A673 (cell line): Measurements from ENCODE around the gene ACOT8. TPM values are rescaled to one million over a fixed set of nuclear protein-coding genes. Genes with fewer than 3 reads are reported as not detected.

ENCODE experiments used
- BruUV-seq: library from RNA; stranded (reverse); fragments of 400-500 nt; replicated peaks from 2 replicates; lab custom pipeline; 2021; lab: Mats Ljungman, UMichigan
- CTCF ChIA-PET: fragments of 300-600 bp; sonication (Branson Sonifier 250); formaldehyde crosslinking; loops from one replicate; lab custom pipeline; 2022; ENCODE audit warnings: antibody characterized with exemption; lab: Charles Lee
- POLR2A ChIA-PET: fragments of 300-600 bp; sonication (Branson Sonifier 250); formaldehyde crosslinking; loops from one replicate; lab custom pipeline; 2022; ENCODE audit warnings: antibody characterized with exemption; ENCODE audit not compliant: low non-redundant PET; lab: Charles Lee
- DNase-seq: peaks from one replicate; pipeline ENCODE4 v3.0.0-alpha.2; 2015; ENCODE audit warnings: low spot score
- H3K27ac ChIP-seq: fragments of 200-600 bp; sonication (generic); 2 replicates; pipeline ENCODE4 v1.5.1; 2016; ENCODE audit warnings: mixed run types, low read depth, mild to moderate bottlenecking, mixed read lengths, antibody characterized with exemption, low read length; ENCODE audit not compliant: poor library complexity, severe bottlenecking
- H3K27me3 ChIP-seq: fragments of 200-600 bp; sonication (generic); replicated peaks from 2 replicates; pipeline ENCODE4 v1.6.1; 2017; ENCODE audit warnings: mixed run types, low read depth, mild to moderate bottlenecking, mixed read lengths, antibody characterized with exemption, low read length; ENCODE audit not compliant: insufficient read depth, poor library complexity
- H3K36me3 ChIP-seq: fragments of 200-600 bp; sonication (generic); 2 replicates; pipeline ENCODE4 v1.6.1; 2016; ENCODE audit warnings: mixed run types, mild to moderate bottlenecking, mixed read lengths, antibody characterized with exemption, low read length; ENCODE audit not compliant: insufficient read depth, poor library complexity, severe bottlenecking
- H3K4me1 ChIP-seq: fragments of 200-600 bp; sonication (generic); 2 replicates; pipeline ENCODE4 v1.6.1; 2017; ENCODE audit warnings: mixed run types, mild to moderate bottlenecking, mixed read lengths, antibody characterized with exemption, low read length; ENCODE audit not compliant: insufficient read depth, poor library complexity, severe bottlenecking
- H3K4me3 ChIP-seq: fragments of 200-600 bp; sonication (generic); 2 replicates; pipeline ENCODE4 v1.5.1; 2016; ENCODE audit warnings: low read depth, mixed run types, mild to moderate bottlenecking, mixed read lengths, low read length; ENCODE audit not compliant: poor library complexity, severe bottlenecking
- H3K9me3 ChIP-seq: fragments of 200-600 bp; sonication (generic); 2 replicates; pipeline ENCODE4 v1.6.1; 2016; ENCODE audit warnings: mixed run types, low read depth, mild to moderate bottlenecking, mixed read lengths, antibody characterized with exemption, low read length; ENCODE audit not compliant: poor library complexity, severe bottlenecking
- EZH2 ChIP-seq: fragments of 200-600 bp; sonication (generic); IDR thresholded peaks from 2 replicates; pipeline ENCODE4 v1.6.1; 2017; ENCODE audit warnings: borderline replicate concordance, low read depth, mild to moderate bottlenecking, mixed read lengths, antibody characterized with exemption, low read length; ENCODE audit not compliant: poor library complexity, severe bottlenecking
- intact Hi-C: fragments of 100-400 bp; cut with micrococcal nuclease; formaldehyde crosslinking; loops from one replicate; pipeline ENCODE4 v1.10.0; 2022; ENCODE audit not compliant: unreplicated experiment
- total RNA-seq: library from RNA; stranded (reverse); gene quantifications from 2 replicates; pipeline ENCODE4 v1.2.3, GENCODE V29; 2021
- TF ChIP-seq, protein P1 (sequence below): fragments of 300-800, 200-600 bp; sonication (generic); conservative IDR thresholded peaks from 2 replicates; pipeline ENCODE4 v1.5.1; 2017; ENCODE audit warnings: low read depth, mild to moderate bottlenecking, antibody characterized with exemption, low read length, moderate library complexity, mixed read lengths

Gene ACOT8
- total RNA-seq, 1 experiment from 2014 or later, result 16.9 TPM

GRCh38 chr20:45796337-45797065 lies 60.7 kb downstream of the ACOT8 start:
- ChIA-PET POLR2A (interaction anchor here (0.6 to 0.7 kb wide), 2 partner anchors 19 to 478 kb away, joined by 3 to 4 read pairs; no protein-coding TSS in a partner anchor), CTCF (interaction anchor here (0.6 kb wide), 1 partner anchor 84 kb away, joined by 4 read pairs; no protein-coding TSS in a partner anchor)
- DNase-seq, result no peak
- peaks cover 27% of the 10 kb centered on the region for H3K36me3 ChIP-seq
- intact Hi-C loops, result loop anchor here (5.0 kb wide), 1 partner anchor 166 kb away; no protein-coding TSS in a partner anchor
- no peaks in the 10 kb centered on the region for H3K9me3 ChIP-seq
- no TSS peak for BruUV-seq
- peaks cover 7% of the 10 kb centered on the region for H3K4me1 ChIP-seq
- no peak overlapping the region for H3K27ac ChIP-seq
- H3K27me3 ChIP-seq, result no peaks in the 10 kb centered on the region
- no peak overlapping the region for H3K4me3 ChIP-seq
- TF ChIP-seq, protein P1, sequence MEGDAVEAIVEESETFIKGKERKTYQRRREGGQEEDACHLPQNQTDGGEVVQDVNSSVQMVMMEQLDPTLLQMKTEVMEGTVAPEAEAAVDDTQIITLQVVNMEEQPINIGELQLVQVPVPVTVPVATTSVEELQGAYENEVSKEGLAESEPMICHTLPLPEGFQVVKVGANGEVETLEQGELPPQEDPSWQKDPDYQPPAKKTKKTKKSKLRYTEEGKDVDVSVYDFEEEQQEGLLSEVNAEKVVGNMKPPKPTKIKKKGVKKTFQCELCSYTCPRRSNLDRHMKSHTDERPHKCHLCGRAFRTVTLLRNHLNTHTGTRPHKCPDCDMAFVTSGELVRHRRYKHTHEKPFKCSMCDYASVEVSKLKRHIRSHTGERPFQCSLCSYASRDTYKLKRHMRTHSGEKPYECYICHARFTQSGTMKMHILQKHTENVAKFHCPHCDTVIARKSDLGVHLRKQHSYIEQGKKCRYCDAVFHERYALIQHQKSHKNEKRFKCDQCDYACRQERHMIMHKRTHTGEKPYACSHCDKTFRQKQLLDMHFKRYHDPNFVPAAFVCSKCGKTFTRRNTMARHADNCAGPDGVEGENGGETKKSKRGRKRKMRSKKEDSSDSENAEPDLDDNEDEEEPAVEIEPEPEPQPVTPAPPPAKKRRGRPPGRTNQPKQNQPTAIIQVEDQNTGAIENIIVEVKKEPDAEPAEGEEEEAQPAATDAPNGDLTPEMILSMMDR, result no peak
- TF ChIP-seq EZH2, result no peak

- ChIA-PET CTCF (no interaction called here), POLR2A (no interaction called here)
- Histone ChIP-seq H3K9me3 (no peaks in the 10 kb centered on the region), H3K27me3 (no peaks in the 10 kb centered on the region), H3K27ac (peak overlapping the region; percentile 88), H3K4me1 (peaks cover 7% of the 10 kb centered on the region), H3K4me3 (peak overlapping the region; percentile 88), H3K36me3 (peaks cover 27% of the 10 kb centered on the region)
- no peak for TF ChIP-seq EZH2
- TF ChIP-seq, protein P1, result no peak
- DNase-seq, result no peak
- intact Hi-C loops, result no loop called here
- TSS peak; percentile 60 for BruUV-seq
Measured at GRCh38 chr20:45792317-45793118, 64.7 kb downstream of the ACOT8 start.

Other genes starting within 250 kb of the ACOT8 start
- gene WFDC10A, start 227.7 kb downstream of the ACOT8 start, total RNA-seq, result not detected in 2 replicates
- gene WFDC9, start 226.1 kb downstream of the ACOT8 start, total RNA-seq, result not detected in 2 replicates
- not detected in 2 replicates for gene WFDC11, start 187.2 kb downstream of the ACOT8 start, total RNA-seq
- gene WFDC13, start 155.4 kb downstream of the ACOT8 start, total RNA-seq, result not detected in 2 replicates
- gene WFDC10B, start 152.4 kb downstream of the ACOT8 start, total RNA-seq, result not detected in 2 replicates
- gene SPINT4, start 135.0 kb downstream of the ACOT8 start, total RNA-seq, result not detected in 2 replicates
- 0.63 TPM in 1 of 2 replicates, not detected in the other for gene WFDC3, start 65.5 kb downstream of the ACOT8 start, total RNA-seq
- gene DNTTIP1, start 65.4 kb downstream of the ACOT8 start, total RNA-seq, result 44.6 and 45.9 TPM in 2 replicates
- gene UBE2C, start 44.7 kb downstream of the ACOT8 start, total RNA-seq, result 241 and 249 TPM in 2 replicates
- not detected in 2 replicates for gene TNNC2, start 30.1 kb downstream of the ACOT8 start, total RNA-seq
- 3.1 and 7.3 TPM in 2 replicates for gene SNX21, start 23.6 kb downstream of the ACOT8 start, total RNA-seq
- gene ZSWIM3, start 222 bp upstream of the ACOT8 start, total RNA-seq, result 2.6 TPM in 2 replicates
- gene ZSWIM1, start 23.8 kb upstream of the ACOT8 start, total RNA-seq, result 13.2 and 14.3 TPM in 2 replicates
- gene SPATA25, start 30.2 kb upstream of the ACOT8 start, total RNA-seq, result 1.9 and 2.0 TPM in 2 replicates
- 3.2 and 3.3 TPM in 2 replicates for gene NEURL2, start 33.8 kb upstream of the ACOT8 start, total RNA-seq
- 76.7 and 83.5 TPM in 2 replicates for gene CTSA, start 33.9 kb upstream of the ACOT8 start, total RNA-seq
- gene PLTP, start 54.8 kb upstream of the ACOT8 start, total RNA-seq, result 58.3 and 62.8 TPM in 2 replicates
- 47.5 and 55.8 TPM in 2 replicates for gene PCIF1, start 77.3 kb upstream of the ACOT8 start, total RNA-seq
- gene ZNF335, start 114.8 kb upstream of the ACOT8 start, total RNA-seq, result 31.9 and 32.9 TPM in 2 replicates
- 2.4 and 2.8 TPM in 2 replicates for gene MMP9, start 151.5 kb upstream of the ACOT8 start, total RNA-seq
- 20.0 and 20.9 TPM in 2 replicates for gene SLC12A5, start 171.8 kb upstream of the ACOT8 start, total RNA-seq
- gene NCOA5, start 232.6 kb upstream of the ACOT8 start, total RNA-seq, result 44.1 and 55.4 TPM in 2 replicates